Endodermal cell (in vitro differentiated cells): ENCODE results near the gene KCNA10. TPM values are rescaled to one million over a fixed set of nuclear protein-coding genes. Genes with fewer than 3 reads are reported as not detected.

Experiments used
- DNase-seq: peaks from one replicate; pipeline ENCODE4 v3.0.0-alpha.2; 2017
- H3K27ac ChIP-seq: 2 replicates; pipeline ENCODE4 v1.5.1; 2013; ENCODE audit warnings: mild to moderate bottlenecking, low read depth, low read length, moderate library complexity
- H3K27me3 ChIP-seq: 2 replicates; pipeline ENCODE4 v1.6.1; 2013; ENCODE audit warnings: mild to moderate bottlenecking, low read length, moderate library complexity; ENCODE audit not compliant: insufficient read depth, control insufficient read depth, poor library complexity, severe bottlenecking
- H3K36me3 ChIP-seq: 2 replicates; pipeline ENCODE4 v1.7.0; 2013; ENCODE audit warnings: mild to moderate bottlenecking, low read length, moderate library complexity; ENCODE audit not compliant: control insufficient read depth, insufficient read depth
- H3K4me1 ChIP-seq: one replicate; pipeline ENCODE4 v1.7.0; 2013; ENCODE audit warnings: low read length; ENCODE audit not compliant: control insufficient read depth, insufficient read depth
- H3K4me3 ChIP-seq: 2 replicates; pipeline ENCODE4 v1.5.1; 2013; ENCODE audit warnings: mild to moderate bottlenecking, low read length, moderate library complexity
- H3K9ac ChIP-seq: 2 replicates; pipeline ENCODE4 v1.6.1; 2013; ENCODE audit warnings: mild to moderate bottlenecking, low read length, moderate library complexity; ENCODE audit not compliant: poor library complexity, severe bottlenecking; ENCODE audit errors: extremely low read depth
- H3K9me3 ChIP-seq: 2 replicates; pipeline ENCODE4 v1.6.1; 2013; ENCODE audit warnings: mild to moderate bottlenecking, low read length, moderate library complexity; ENCODE audit not compliant: control insufficient read depth
- H3K27ac Mint-ChIP-seq: 2 replicates; pipeline ENCODE4 v1.8.0; 2020; ENCODE audit warnings: mixed read lengths
- H3K27me3 Mint-ChIP-seq: 2 replicates; pipeline ENCODE4 v1.8.0; 2021; ENCODE audit warnings: mild to moderate bottlenecking, mixed read lengths; ENCODE audit not compliant: insufficient read depth
- H3K36me3 Mint-ChIP-seq: 2 replicates; pipeline ENCODE4 v1.8.0; 2020; ENCODE audit warnings: low read depth, mixed read lengths
- H3K4me1 Mint-ChIP-seq: 2 replicates; pipeline ENCODE4 v1.8.0; 2020; ENCODE audit warnings: mixed read lengths
- H3K4me3 Mint-ChIP-seq: 2 replicates; pipeline ENCODE4 v1.8.0; 2020; ENCODE audit warnings: mild to moderate bottlenecking, moderate library complexity, mixed read lengths
- H3K9me3 Mint-ChIP-seq: 2 replicates; pipeline ENCODE4 v1.8.0; 2020; ENCODE audit warnings: mild to moderate bottlenecking, mixed read lengths
- WGBS, 2 experiments: methylation state at CpG; one replicate each; pipeline versions ENCODE4 v1.1.5 to v1.1.7; 2013; ENCODE audit warnings: missing lambda C conversion rate in 2 of 2, mixed read lengths in 1 of 2; ENCODE audit not compliant: insufficient coverage in 1 of 2, insufficient read length in 1 of 2; 5-methylcytosine and 5-hydroxymethylcytosine counted together
- total RNA-seq, 2 donors: library from RNA; stranded (reverse); fragmentation: NEBNext Ultra II Directional in 1 of 2; extraction: Animal tissue kit (Norgen Biotek cat#: 25700) in 1 of 2; gene quantifications; 2 replicates in 1 of 2; 3 replicates in 1 of 2; pipeline ENCODE4 v1.2.1, GENCODE V29; 2021
- TF ChIP-seq, protein P1 (sequence below): fragments of 200-600 bp; sonication (generic); conservative IDR thresholded peaks from 2 replicates; pipeline ENCODE4 v1.5.0; 2021; ENCODE audit warnings: antibody characterized with exemption, mild to moderate bottlenecking

The KCNA10 gene
- total RNA-seq, 2 donors from 2014 or later: not detected

DNA sequence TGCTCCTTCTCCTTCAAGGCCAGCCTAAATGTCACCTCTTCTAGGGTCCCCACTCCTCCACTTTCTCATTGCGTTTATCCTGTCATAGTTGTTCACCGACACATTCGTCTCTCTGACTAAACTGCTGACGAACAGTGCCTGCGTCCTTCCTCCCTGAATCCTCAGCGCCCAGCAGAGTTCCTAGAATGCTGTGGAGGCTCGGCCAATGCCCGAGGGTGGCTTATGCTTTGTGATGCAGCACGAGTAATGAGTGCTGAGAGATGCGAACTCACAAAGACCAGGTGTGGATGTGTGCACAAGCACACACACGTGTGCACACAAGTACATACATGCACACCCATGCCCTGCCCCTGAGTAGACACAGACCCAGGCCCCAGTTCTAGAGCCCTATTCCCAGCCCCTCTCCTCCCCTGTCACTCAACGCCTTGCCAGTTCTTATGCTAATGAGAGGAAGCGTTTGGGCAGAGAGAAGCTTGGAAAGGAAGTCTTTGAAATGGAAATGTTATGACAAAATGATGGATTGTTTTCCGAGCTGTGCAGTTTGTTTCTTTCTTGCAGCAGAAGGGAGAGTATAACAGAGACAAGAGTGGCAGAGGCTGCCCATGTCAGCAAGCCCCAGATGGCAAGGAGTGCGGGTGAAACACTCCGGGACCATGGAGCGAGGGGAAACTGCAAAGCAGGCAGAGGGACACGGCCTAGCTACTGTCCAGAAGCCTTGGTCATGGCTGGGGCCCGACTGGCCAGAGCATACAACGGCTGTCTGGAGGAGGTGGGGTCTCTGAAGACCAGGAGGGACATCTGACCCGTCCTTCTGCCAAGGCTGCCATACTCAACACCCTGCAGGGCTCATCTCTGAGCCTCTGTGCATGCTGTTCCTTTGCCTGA is 24.2 kb downstream of the KCNA10 start:
- WGBS, 2 experiments: 62 to 70% methylated on average over 18 to 21 of the region's 21 CpGs
- Histone ChIP-seq H3K4me1 (no peaks in the 10 kb centered on the region), H3K9ac (no peak overlapping the region), H3K27ac (peak overlapping the region; percentile 93), H3K36me3 (no peaks in the 10 kb centered on the region), H3K27me3 (no peaks in the 10 kb centered on the region), H3K9me3 (no peaks in the 10 kb centered on the region), H3K4me3 (no peak overlapping the region)
- TF ChIP-seq, protein P1, sequence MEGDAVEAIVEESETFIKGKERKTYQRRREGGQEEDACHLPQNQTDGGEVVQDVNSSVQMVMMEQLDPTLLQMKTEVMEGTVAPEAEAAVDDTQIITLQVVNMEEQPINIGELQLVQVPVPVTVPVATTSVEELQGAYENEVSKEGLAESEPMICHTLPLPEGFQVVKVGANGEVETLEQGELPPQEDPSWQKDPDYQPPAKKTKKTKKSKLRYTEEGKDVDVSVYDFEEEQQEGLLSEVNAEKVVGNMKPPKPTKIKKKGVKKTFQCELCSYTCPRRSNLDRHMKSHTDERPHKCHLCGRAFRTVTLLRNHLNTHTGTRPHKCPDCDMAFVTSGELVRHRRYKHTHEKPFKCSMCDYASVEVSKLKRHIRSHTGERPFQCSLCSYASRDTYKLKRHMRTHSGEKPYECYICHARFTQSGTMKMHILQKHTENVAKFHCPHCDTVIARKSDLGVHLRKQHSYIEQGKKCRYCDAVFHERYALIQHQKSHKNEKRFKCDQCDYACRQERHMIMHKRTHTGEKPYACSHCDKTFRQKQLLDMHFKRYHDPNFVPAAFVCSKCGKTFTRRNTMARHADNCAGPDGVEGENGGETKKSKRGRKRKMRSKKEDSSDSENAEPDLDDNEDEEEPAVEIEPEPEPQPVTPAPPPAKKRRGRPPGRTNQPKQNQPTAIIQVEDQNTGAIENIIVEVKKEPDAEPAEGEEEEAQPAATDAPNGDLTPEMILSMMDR: no peak
- H3K36me3 Mint-ChIP-seq: no peaks in the 10 kb centered on the region
- H3K4me3 Mint-ChIP-seq: no peak overlapping the region
- H3K27me3 Mint-ChIP-seq: no peaks in the 10 kb centered on the region
- H3K4me1 Mint-ChIP-seq: no peaks in the 10 kb centered on the region
- peak; percentile 70 for DNase-seq
- no peaks in the 10 kb centered on the region for H3K9me3 Mint-ChIP-seq
- H3K27ac Mint-ChIP-seq: no peak overlapping the region

DNA sequence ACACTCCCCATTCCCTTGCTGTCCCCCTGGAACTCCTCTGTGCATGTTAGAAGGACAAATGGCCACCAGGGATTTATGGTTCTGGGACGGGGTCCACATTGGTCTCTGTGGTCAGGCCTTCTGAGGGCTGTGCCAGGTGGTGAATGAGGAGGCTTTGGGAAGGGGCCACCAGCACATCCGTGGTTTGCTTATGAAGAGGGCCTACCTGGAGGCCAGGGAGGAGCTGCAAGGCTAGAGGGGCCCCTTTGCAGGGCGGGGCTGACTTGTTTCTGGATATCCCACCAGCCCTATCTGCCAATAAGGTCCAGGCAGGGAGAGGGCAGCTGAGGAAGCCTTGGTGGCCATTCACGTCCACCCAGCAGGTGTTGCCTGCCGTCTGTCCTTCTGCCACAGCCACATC is 24.9 kb downstream of the KCNA10 start:
- H3K27me3 Mint-ChIP-seq: no peaks in the 10 kb centered on the region
- H3K27ac Mint-ChIP-seq: no peak overlapping the region
- H3K9me3 Mint-ChIP-seq: no peaks in the 10 kb centered on the region
- Histone ChIP-seq H3K36me3 (no peaks in the 10 kb centered on the region), H3K9ac (no peak overlapping the region), H3K9me3 (no peaks in the 10 kb centered on the region), H3K4me3 (no peak overlapping the region), H3K27ac (peak overlapping the region; percentile 81), H3K4me1 (no peaks in the 10 kb centered on the region), H3K27me3 (no peaks in the 10 kb centered on the region)
- H3K4me3 Mint-ChIP-seq: no peak overlapping the region
- DNase-seq: no peak
- 80 to 88% methylated on average over 4 to 5 of the region's 5 CpGs for WGBS, 2 experiments
- H3K4me1 Mint-ChIP-seq: no peaks in the 10 kb centered on the region
- no peaks in the 10 kb centered on the region for H3K36me3 Mint-ChIP-seq
- TF ChIP-seq, protein P1: no peak

DNA sequence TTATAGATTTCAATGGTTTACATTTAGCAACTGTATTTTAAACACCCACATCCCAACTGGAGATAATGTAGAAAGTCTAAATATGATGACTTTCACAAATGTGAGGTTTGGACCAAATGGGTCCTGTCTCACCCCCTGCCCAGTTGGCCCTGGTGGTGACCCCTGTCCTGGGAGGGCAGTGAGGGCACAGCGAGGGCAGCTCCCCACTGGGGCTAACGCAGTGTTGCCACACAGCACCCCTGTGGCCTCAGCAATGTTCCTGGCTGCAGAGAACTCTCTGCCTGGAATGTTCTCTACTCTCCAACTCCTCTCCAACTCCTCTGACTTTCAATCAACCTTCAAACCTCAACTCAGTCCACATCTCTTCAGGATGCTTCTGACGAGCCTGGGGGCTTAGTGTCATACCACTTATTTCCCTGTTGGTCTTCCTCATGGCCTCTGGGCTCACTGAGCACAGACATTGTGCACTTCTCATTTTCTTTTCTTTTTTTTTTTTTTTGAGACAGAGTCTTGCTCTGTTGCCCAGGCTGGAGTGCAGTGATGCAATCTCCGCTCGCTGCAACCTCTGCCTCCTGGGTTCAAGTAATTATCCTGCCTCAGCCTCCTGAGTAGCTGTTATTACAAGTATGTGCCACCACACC is 25.8 kb downstream of the KCNA10 start:
- H3K27me3 Mint-ChIP-seq: no peaks in the 10 kb centered on the region
- Histone ChIP-seq H3K27ac (no peak overlapping the region), H3K9ac (no peak overlapping the region), H3K36me3 (no peaks in the 10 kb centered on the region), H3K4me3 (no peak overlapping the region), H3K27me3 (no peaks in the 10 kb centered on the region), H3K4me1 (no peaks in the 10 kb centered on the region), H3K9me3 (no peaks in the 10 kb centered on the region)
- WGBS, 2 experiments: 78 to 92% methylated on average over 2 to 5 of the region's 5 CpGs
- H3K36me3 Mint-ChIP-seq: no peaks in the 10 kb centered on the region
- no peak overlapping the region for H3K4me3 Mint-ChIP-seq
- no peak for DNase-seq
- H3K9me3 Mint-ChIP-seq: no peaks in the 10 kb centered on the region
- TF ChIP-seq, protein P1: no peak
- H3K27ac Mint-ChIP-seq: no peak overlapping the region
- H3K4me1 Mint-ChIP-seq: no peaks in the 10 kb centered on the region
